Aorta (tissue), 5 donors: Measurements from ENCODE around the gene RAB3GAP1. TPM values are rescaled to one million over a fixed set of nuclear protein-coding genes. Genes with fewer than 3 reads are reported as not detected.

ENCODE experiments used
- ATAC-seq: fragments of 200-7000 bp; cut with Tn5 transposase; one replicate; pipeline ENCODE4 v1.9.1; 2022; ENCODE audit warnings: moderate library complexity; ENCODE audit not compliant: low FRiP score
- DNase-seq, 2 donors: peaks; one replicate each; pipeline ENCODE4 v3.0.0-alpha.2; 2020
- H3K27ac ChIP-seq, 2 donors: one replicate each; pipeline ENCODE4 v1.5.1; 2013; ENCODE audit warnings: low read length in 2 of 2, mild to moderate bottlenecking in 2 of 2, moderate library complexity in 2 of 2, control low read depth in 1 of 2, inconsistent platforms in 1 of 2, low read depth in 1 of 2
- H3K27me3 ChIP-seq, 2 donors: one replicate each; pipeline ENCODE4 v1.6.1; 2013; ENCODE audit warnings: control low read depth in 1 of 2, low read length in 1 of 2, mild to moderate bottlenecking in 1 of 2, moderate library complexity in 1 of 2; ENCODE audit not compliant: insufficient read depth in 2 of 2, control insufficient read depth in 1 of 2
- H3K36me3 ChIP-seq, 2 donors: one replicate each; pipeline ENCODE4 v1.6.1; 2013; ENCODE audit warnings: control low read depth in 1 of 2, low read length in 1 of 2, mild to moderate bottlenecking in 1 of 2; ENCODE audit not compliant: insufficient read depth in 2 of 2, control insufficient read depth in 1 of 2
- H3K4me1 ChIP-seq, 2 donors: one replicate each; pipeline ENCODE4 v1.6.1; 2013; ENCODE audit warnings: low read length in 2 of 2, control low read depth in 1 of 2, mild to moderate bottlenecking in 1 of 2, moderate library complexity in 1 of 2; ENCODE audit not compliant: insufficient read depth in 2 of 2, control insufficient read depth in 1 of 2
- H3K4me3 ChIP-seq, 2 donors: one replicate each; pipeline ENCODE4 v1.5.1; 2013; ENCODE audit warnings: low read length in 2 of 2, control low read depth in 1 of 2, mild to moderate bottlenecking in 1 of 2
- H3K9me3 ChIP-seq: one replicate; pipeline ENCODE4 v1.6.1; 2013; ENCODE audit warnings: mild to moderate bottlenecking, low read length; ENCODE audit not compliant: control insufficient read depth
- WGBS, 2 donors: extraction: QIAGEN DNeasy Blood & Tissue Kit; methylation state at CpG; one replicate each; pipeline ENCODE4 v1.1.7; 2013; 5-methylcytosine and 5-hydroxymethylcytosine counted together
- intact Hi-C, 2 donors: fragments of 100-400 bp; cut with DNase I; formaldehyde crosslinking; loops; one replicate each; pipeline versions ENCODE4 v1.14.2 to v1.15.0; 2022
- polyA plus RNA-seq, 2 donors: library from polyadenylated mRNA; stranded (reverse); fragments of 200-250 nt; gene quantifications; one replicate each; pipeline ENCODE4 v1.2.3, GENCODE V29; 2013
- total RNA-seq, 2 donors: library from RNA; stranded (reverse); fragmentation: NEBNext Ultra II Directional; extraction: Animal tissue kit (Norgen Biotek cat#: 25700); gene quantifications; one replicate each; pipeline ENCODE4 v1.2.1, GENCODE V29; 2021
- donor health status: healthy with polysubstance abuse.
- donor health status: Bipolar disorder and iron deficiency.
- donor health status: DM: no; HTN: no; CAD: no.
- donor health status: DM: no; HTN: no; CAD: no.
- donor health status: DM: yes; HTN: yes; CAD: no.

The RAB3GAP1 gene
- total and polyA plus RNA-seq, 4 donors, result 30.2 to 86.1 (median 49.0) TPM

DNA sequence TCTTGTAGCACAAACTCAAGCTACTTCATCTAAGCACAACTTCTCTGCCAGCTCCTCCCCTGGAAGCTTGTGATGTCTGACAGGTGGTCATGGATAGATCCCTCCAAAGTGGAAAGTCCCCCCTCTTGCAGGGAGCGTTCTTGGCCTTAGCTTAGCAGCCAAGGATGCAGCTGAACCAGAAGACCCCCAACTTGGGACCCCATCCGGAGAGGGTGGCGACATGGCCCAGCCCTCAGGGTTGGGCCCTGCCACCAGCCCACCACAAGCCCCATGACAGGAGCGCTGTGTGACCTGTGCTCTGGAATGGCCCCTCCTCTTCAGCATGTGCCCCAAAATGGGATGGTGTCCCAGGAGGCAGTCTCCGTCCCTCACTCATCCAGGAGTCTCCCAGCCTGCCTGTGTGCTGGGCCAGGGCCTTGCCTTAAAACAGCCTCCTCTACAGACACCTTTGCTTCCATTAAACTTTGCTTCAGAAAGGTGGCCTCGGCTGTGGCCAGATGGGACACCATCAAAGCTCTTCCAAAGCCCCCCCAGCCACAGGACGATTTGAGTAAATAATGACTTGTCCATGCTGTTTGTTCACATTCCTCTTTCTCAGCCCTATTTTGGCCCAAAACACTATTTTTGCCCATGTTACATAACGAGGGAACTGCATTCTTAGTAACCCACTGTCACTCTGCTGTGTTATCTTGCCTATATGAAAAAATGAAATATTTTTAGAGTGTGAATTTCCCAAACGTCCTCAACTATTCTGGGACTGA lies 122.1 kb downstream of the RAB3GAP1 start:
- Histone ChIP-seq H3K4me3 (no peak overlapping the region), H3K36me3 (peaks cover 6% of the 10 kb centered on the region in 2 donors), H3K27ac (no peak overlapping the region), H3K4me1 (no peaks in the 10 kb centered on the region), H3K27me3 (no peaks in the 10 kb centered on the region), H3K9me3 (no peaks in the 10 kb centered on the region)
- WGBS, 2 donors, result 63 to 67% methylated on average over 9 of the region's 9 CpGs
- intact Hi-C loops, result no loop called here
- no peak for DNase-seq
- no peak for ATAC-seq

- Histone ChIP-seq H3K36me3 (peaks cover 2 to 6% of the 10 kb centered on the region in 2 donors), H3K4me3 (no peak overlapping the region), H3K9me3 (no peaks in the 10 kb centered on the region), H3K27ac (no peak overlapping the region), H3K27me3 (no peaks in the 10 kb centered on the region), H3K4me1 (no peaks in the 10 kb centered on the region)
- intact Hi-C loops, result no loop called here
- no peak for DNase-seq
- WGBS, 2 donors, result 62 to 77% methylated on average over 6 of the region's 6 CpGs
- no peak for ATAC-seq
These were observed 122.7 kb downstream of the RAB3GAP1 start for GRCh38 chr2:135174810-135175093.

DNA sequence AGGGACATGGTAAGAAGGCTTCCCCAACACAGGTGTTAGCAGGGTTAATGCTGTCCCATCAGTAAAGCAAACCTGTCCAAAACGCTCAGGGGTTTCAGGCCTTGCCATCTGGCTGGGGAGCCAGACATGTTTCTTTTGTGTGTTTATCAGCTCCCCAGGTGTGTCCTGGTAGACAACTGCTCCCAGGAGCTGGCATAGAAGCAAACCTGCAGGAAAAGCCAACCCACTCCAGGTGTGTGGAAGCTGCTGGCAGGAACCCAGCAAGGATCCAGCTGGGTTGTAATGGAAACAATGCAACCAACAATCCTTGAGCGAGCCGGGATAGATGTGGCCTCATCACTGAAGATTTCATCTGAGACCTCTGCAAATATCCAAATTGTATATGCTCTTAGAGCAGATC lies 123.1 kb downstream of the RAB3GAP1 start:
- no peak for ATAC-seq
- 89 to 90% methylated on average over 3 of the region's 3 CpGs for whole genome bisulfite sequencing, 2 donors
- Histone ChIP-seq H3K27me3 (no peaks in the 10 kb centered on the region), H3K36me3 (peaks cover 2 to 4% of the 10 kb centered on the region in 2 donors), H3K4me3 (no peak overlapping the region), H3K4me1 (no peaks in the 10 kb centered on the region), H3K9me3 (no peaks in the 10 kb centered on the region), H3K27ac (no peak overlapping the region)
- no peak for DNase-seq
- intact Hi-C loops, result no loop called here

DNA sequence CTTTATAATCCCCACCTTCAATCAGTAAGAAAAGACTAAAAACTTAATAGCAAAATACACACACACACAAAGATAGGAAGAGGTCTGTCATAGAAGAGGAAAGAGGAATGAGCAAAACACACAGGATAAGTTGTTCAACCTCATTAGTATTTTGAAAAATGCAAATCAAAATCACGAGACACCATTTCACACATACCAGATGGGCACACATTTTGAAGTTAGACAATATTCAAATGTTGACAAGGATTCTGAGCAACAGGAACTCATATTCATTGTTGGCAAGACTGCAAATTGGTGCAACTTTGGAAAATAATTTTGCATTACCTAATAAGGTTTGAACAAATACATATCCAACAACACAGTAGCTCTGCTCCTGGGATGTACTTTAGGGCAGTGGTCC lies 127.6 kb downstream of the RAB3GAP1 start:
- DNase-seq (no peak), ATAC-seq (no peak)
- intact Hi-C loops, result no loop called here
- Histone ChIP-seq H3K9me3 (no peaks in the 10 kb centered on the region), H3K27ac (no peak overlapping the region), H3K4me1 (no peaks in the 10 kb centered on the region), H3K4me3 (no peak overlapping the region), H3K27me3 (no peaks in the 10 kb centered on the region), H3K36me3 (peaks cover 0 to 3% of the 10 kb centered on the region in 2 donors)
- WGBS, 2 donors, result 87 to 95% methylated on average over 1 of the region's 1 CpG

- DNase-seq (no peak), ATAC-seq (no peak)
- Histone ChIP-seq H3K27ac (no peak overlapping the region), H3K36me3 (peaks cover 0 to 2% of the 10 kb centered on the region in 2 donors), H3K4me3 (no peak overlapping the region), H3K9me3 (no peaks in the 10 kb centered on the region), H3K27me3 (no peaks in the 10 kb centered on the region), H3K4me1 (no peaks in the 10 kb centered on the region)
- WGBS, 2 donors, result 70 to 74% methylated on average over 8 of the region's 8 CpGs
- intact Hi-C loops, result no loop called here
These were observed 130.1 kb downstream of the RAB3GAP1 start for GRCh38 chr2:135182190-135182589.

DNA sequence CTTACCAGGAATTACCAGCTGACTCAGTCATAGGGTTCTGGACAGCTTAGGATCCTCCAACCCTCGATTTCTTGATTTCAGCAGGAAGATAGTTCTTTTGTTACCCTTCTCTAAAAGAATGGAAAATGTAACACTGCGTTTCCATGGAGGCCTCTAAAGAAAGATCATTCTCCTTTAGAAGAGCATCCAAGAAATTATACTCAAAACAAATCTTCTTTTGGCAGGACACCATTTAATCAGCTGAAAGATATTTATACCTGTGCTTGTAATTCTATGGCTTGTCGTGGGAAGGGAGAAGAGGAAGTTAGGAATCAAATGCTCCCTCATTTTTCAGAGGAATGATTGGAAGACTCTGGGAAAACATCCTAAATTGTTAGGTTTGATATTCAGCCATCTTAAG lies 130.5 kb downstream of the RAB3GAP1 start:
- intact Hi-C loops, result no loop called here
- no peaks in the 10 kb centered on the region for H3K4me1 ChIP-seq
- H3K27me3 ChIP-seq, result no peaks in the 10 kb centered on the region
- DNase-seq (no peak), ATAC-seq (no peak)
- peaks cover 0 to 2% of the 10 kb centered on the region in 2 donors for H3K36me3 ChIP-seq
- H3K27ac ChIP-seq, result no peak overlapping the region
- H3K9me3 ChIP-seq, result no peaks in the 10 kb centered on the region
- 77 to 81% methylated on average over 3 of the region's 3 CpGs for WGBS, 2 donors
- H3K4me3 ChIP-seq, result no peak overlapping the region

GRCh38 chr2:135183822-135184221 lies 131.7 kb downstream of the RAB3GAP1 start:
- DNase-seq (no peak), ATAC-seq (no peak)
- H3K4me3 ChIP-seq, result no peak overlapping the region
- no peaks in the 10 kb centered on the region for H3K27me3 ChIP-seq
- 77 to 79% methylated on average over 1 of the region's 1 CpG for WGBS, 2 donors
- intact Hi-C loops, result no loop called here
- H3K9me3 ChIP-seq, result no peaks in the 10 kb centered on the region
- H3K36me3 ChIP-seq, result peaks cover 0 to 2% of the 10 kb centered on the region in 2 donors
- no peak overlapping the region for H3K27ac ChIP-seq
- H3K4me1 ChIP-seq, result no peaks in the 10 kb centered on the region

GRCh38 chr2:135186054-135186453 lies 134.0 kb downstream of the RAB3GAP1 start:
- WGBS, 2 donors, result 68 to 70% methylated on average over 5 of the region's 5 CpGs
- ATAC-seq (no peak), DNase-seq (no peak)
- Histone ChIP-seq H3K36me3 (peaks cover 0 to 2% of the 10 kb centered on the region in 2 donors), H3K4me1 (no peaks in the 10 kb centered on the region), H3K27me3 (no peaks in the 10 kb centered on the region), H3K4me3 (no peak overlapping the region), H3K9me3 (no peaks in the 10 kb centered on the region), H3K27ac (no peak overlapping the region)
- intact Hi-C loops, result no loop called here

GRCh38 chr2:135187270-135187669 lies 135.2 kb downstream of the RAB3GAP1 start:
- Histone ChIP-seq H3K27ac (no peak overlapping the region), H3K4me3 (no peak overlapping the region), H3K9me3 (no peaks in the 10 kb centered on the region), H3K36me3 (peaks cover 0 to 2% of the 10 kb centered on the region in 2 donors), H3K27me3 (no peaks in the 10 kb centered on the region), H3K4me1 (no peaks in the 10 kb centered on the region)
- DNase-seq, result no peak
- ATAC-seq, result no peak
- intact Hi-C loops, result no loop called here
- WGBS, 2 donors, result 87 to 90% methylated on average over 3 of the region's 3 CpGs
